K562 (cell line): Measurements from ENCODE around the gene NACC1. TPM values are rescaled to one million over a fixed set of nuclear protein-coding genes. Genes with fewer than 3 reads are reported as not detected.

Source experiments
- ASH1L ChIP-seq: fragments of 450-650 bp; IDR thresholded peaks from 2 replicates; pipeline ENCODE4 v1.6.1; 2018; ENCODE audit warnings: borderline replicate concordance, mild to moderate bottlenecking, low read depth; ENCODE audit not compliant: partially characterized antibody
- CBX5 ChIP-seq: IDR thresholded peaks from 2 replicates; pipeline ENCODE4 v1.6.1; 2014; ENCODE audit warnings: low read depth, borderline replicate concordance
- EP400 ChIP-seq: fragments of 450-650 bp; IDR thresholded peaks from 2 replicates; pipeline ENCODE4 v1.6.1; 2017; ENCODE audit warnings: antibody characterized with exemption, mild to moderate bottlenecking, moderate library complexity
- GATAD2A ChIP-seq: fragments of 450-650 bp; IDR thresholded peaks from 2 replicates; pipeline ENCODE4 v1.6.1; 2017
- MCM2 ChIP-seq: fragments of 450-650 bp; IDR thresholded peaks from 2 replicates; pipeline ENCODE4 v1.6.1; 2017; ENCODE audit warnings: low read depth, mild to moderate bottlenecking
- MEIS2 ChIP-seq: fragments of 450-650 bp; IDR thresholded peaks from 2 replicates; pipeline ENCODE4 v1.6.1; 2014; ENCODE audit warnings: mild to moderate bottlenecking; ENCODE audit not compliant: partially characterized antibody
- NR3C1 ChIP-seq: sonication (generic); formaldehyde crosslinking; IDR thresholded peaks from 2 replicates; pipeline ENCODE4 v1.8.1; 2022; ENCODE audit warnings: missing genetic modification reagents
- PHF20 ChIP-seq: fragments of 450-650 bp; IDR thresholded peaks from 2 replicates; pipeline ENCODE4 v1.6.1; 2018; ENCODE audit not compliant: partially characterized antibody
- PML ChIP-seq: IDR thresholded peaks from 2 replicates; pipeline ENCODE4 v1.6.1; 2012; ENCODE audit warnings: low read length, inconsistent platforms
- RAD51 ChIP-seq: fragments of 450-650 bp; IDR thresholded peaks from 2 replicates; pipeline ENCODE4 v1.7.1; 2016; ENCODE audit warnings: low read depth, mild to moderate bottlenecking, borderline replicate concordance
- RFX1 ChIP-seq: fragments of 450-650 bp; IDR thresholded peaks from 2 replicates; pipeline ENCODE4 v1.6.1; 2016; ENCODE audit warnings: mild to moderate bottlenecking, moderate library complexity
- RHOXF2B ChIP-seq: fragments of 250-450 bp; sonication (Bioruptor Pico); conservative IDR thresholded peaks from 2 replicates; pipeline ENCODE4 v1.5.1; 2021
- ZBTB7A ChIP-seq: IDR thresholded peaks from 2 replicates; pipeline ENCODE4 v1.6.1; 2011; ENCODE audit warnings: low read depth, mild to moderate bottlenecking, low read length, moderate library complexity, borderline replicate concordance; ENCODE audit not compliant: control insufficient read depth
- ZFP30 ChIP-seq: fragments of 250-450 bp; sonication (Bioruptor Pico); IDR thresholded peaks from 2 replicates; pipeline ENCODE4 v1.8.0; 2022; ENCODE audit warnings: moderate library complexity, mild to moderate bottlenecking, inconsistent platforms, borderline replicate concordance
- ZNF79 ChIP-seq: fragments of 250-450 bp; sonication (Bioruptor Pico); IDR thresholded peaks from 2 replicates; pipeline ENCODE4 v1.4.0; 2020; ENCODE audit warnings: low read depth, mild to moderate bottlenecking, moderate library complexity
- ZSCAN32 ChIP-seq: fragments of 450-650 bp; formaldehyde crosslinking; IDR thresholded peaks from 2 replicates; pipeline ENCODE4 v1.4.0; 2020; ENCODE audit warnings: mild to moderate bottlenecking, moderate library complexity
- polyA plus RNA-seq, 8 experiments: library from polyadenylated mRNA; depleted of rRNA in 4 of 8; stranded (reverse) in 5 of 8; unstranded in 3 of 8; fragments of >200 nt; fragmentation: Nextera tagmentation in 2 of 8; fragmentation: Illumina TruSeq in 1 of 8; extraction: Ambion mirVana in 2 of 8; extraction: Trizol in 1 of 8; gene quantifications; 2 replicates each; pipeline versions ENCODE4 v1.2.1 to v1.2.3, GENCODE V29; 2011 to 2014; ENCODE audit warnings: inconsistent platforms in 1 of 8, missing spikeins in 1 of 8
- total RNA-seq, 7 experiments: library from RNA; depleted of rRNA in 6 of 7; stranded (reverse); fragments of >200 nt in 6 of 7; fragmentation: Illumina TruSeq in 2 of 7; extraction: Trizol in 2 of 7; gene quantifications; 2 replicates each; pipeline versions ENCODE4 v1.2.1 to v1.2.3, GENCODE V29; 2011 to 2021; ENCODE audit warnings: low replicate concordance in 1 of 7
- TF ChIP-seq, protein P1 (sequence below): sonication (generic); formaldehyde crosslinking; IDR thresholded peaks from 2 replicates; pipeline ENCODE4 v1.8.1; 2022; ENCODE audit warnings: missing genetic modification reagents
- TF ChIP-seq, protein P2 (sequence below), 2 experiments: IDR thresholded peaks; 2 replicates each; pipeline ENCODE4 v1.6.1; 2012; ENCODE audit warnings: improper control_type of control experiment in 2 of 2, low read depth in 2 of 2, low read length in 2 of 2, borderline replicate concordance in 1 of 2
- TF ChIP-seq, protein P3 (sequence below): fragments of 450-650 bp; IDR thresholded peaks from 2 replicates; pipeline ENCODE4 v1.6.1; 2018; ENCODE audit not compliant: partially characterized antibody
- TF ChIP-seq, protein P4 (sequence below): fragments of 250-450 bp; sonication (Bioruptor Pico); IDR thresholded peaks from 2 replicates; pipeline ENCODE4 v1.5.0; 2022; ENCODE audit warnings: mild to moderate bottlenecking

The NACC1 gene
- total and polyA plus RNA-seq, 9 of the 15 experiments (the other 6 are each of a cell fraction or from before 2014, with no cell fraction given): 0.04 to 96.6 (median 25.8) TPM

DNA sequence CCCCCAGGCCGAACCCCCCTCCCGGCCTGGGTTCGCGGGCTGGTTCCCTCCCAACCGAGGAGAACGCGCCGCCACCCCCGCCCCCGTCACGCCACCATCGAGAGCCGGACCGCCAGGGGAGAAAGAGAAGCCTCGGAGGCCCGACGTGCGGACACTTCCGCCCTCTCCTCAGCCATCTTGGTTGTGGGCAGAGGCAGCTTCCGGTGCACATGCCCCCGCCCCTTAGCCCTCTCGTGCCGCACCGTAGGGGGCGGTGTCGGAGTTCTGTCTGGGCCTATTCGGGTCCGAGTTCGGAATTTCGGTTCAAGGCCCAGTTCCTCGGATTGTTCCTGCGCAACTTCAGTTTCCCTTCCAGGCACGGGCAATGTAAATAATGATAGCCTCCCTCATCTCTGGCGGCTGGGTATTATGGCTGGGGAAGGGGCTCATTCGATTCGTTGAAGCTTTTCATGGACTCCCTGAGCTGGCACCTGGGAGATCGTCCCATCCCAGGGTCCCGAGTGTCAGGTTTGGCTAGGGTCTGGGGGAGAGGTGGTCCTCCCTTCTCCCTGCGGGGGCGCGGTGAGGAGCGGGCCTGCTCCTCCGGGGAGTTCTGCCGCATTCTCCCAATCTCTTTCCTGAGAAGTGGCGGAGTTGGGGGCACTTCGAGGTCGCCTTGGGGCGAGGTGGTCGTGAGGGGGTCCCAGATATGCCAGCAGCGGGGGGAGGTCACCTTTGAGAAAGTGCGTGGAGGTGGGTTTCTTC is 32.3 kb downstream of the NACC1 start, which contains the start of the genes IER2 and STX10 (continued):
- TF ChIP-seq, protein P1, sequence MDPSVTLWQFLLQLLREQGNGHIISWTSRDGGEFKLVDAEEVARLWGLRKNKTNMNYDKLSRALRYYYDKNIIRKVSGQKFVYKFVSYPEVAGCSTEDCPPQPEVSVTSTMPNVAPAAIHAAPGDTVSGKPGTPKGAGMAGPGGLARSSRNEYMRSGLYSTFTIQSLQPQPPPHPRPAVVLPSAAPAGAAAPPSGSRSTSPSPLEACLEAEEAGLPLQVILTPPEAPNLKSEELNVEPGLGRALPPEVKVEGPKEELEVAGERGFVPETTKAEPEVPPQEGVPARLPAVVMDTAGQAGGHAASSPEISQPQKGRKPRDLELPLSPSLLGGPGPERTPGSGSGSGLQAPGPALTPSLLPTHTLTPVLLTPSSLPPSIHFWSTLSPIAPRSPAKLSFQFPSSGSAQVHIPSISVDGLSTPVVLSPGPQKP (CRISPR knock-in tag): no peak
- TF ChIP-seq NR3C1 (CRISPR knock-in tag): no peak
- TF ChIP-seq CBX5: no peak
- peak; percentile 95 for TF ChIP-seq ZBTB7A
- no peak for TF ChIP-seq RHOXF2B (CRISPR knock-in tag)
- no peak for TF ChIP-seq ASH1L
- TF ChIP-seq MCM2: no peak
- peak; percentile 49; the same call in 1 of the 2 replicates for TF ChIP-seq PML
- TF ChIP-seq PHF20: no peak
- TF ChIP-seq ZFP30: no peak
- TF ChIP-seq, protein P2, sequence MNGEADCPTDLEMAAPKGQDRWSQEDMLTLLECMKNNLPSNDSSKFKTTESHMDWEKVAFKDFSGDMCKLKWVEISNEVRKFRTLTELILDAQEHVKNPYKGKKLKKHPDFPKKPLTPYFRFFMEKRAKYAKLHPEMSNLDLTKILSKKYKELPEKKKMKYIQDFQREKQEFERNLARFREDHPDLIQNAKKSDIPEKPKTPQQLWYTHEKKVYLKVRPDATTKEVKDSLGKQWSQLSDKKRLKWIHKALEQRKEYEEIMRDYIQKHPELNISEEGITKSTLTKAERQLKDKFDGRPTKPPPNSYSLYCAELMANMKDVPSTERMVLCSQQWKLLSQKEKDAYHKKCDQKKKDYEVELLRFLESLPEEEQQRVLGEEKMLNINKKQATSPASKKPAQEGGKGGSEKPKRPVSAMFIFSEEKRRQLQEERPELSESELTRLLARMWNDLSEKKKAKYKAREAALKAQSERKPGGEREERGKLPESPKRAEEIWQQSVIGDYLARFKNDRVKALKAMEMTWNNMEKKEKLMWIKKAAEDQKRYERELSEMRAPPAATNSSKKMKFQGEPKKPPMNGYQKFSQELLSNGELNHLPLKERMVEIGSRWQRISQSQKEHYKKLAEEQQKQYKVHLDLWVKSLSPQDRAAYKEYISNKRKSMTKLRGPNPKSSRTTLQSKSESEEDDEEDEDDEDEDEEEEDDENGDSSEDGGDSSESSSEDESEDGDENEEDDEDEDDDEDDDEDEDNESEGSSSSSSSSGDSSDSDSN (IDR thresholded peaks at IDR 0.05; ENCODE audit: borderline replicate concordance in 1 of 2, low read depth in 2 of 2, low read length in 2 of 2): no peak
- peak; percentile 81 for TF ChIP-seq GATAD2A
- TF ChIP-seq, protein P3, sequence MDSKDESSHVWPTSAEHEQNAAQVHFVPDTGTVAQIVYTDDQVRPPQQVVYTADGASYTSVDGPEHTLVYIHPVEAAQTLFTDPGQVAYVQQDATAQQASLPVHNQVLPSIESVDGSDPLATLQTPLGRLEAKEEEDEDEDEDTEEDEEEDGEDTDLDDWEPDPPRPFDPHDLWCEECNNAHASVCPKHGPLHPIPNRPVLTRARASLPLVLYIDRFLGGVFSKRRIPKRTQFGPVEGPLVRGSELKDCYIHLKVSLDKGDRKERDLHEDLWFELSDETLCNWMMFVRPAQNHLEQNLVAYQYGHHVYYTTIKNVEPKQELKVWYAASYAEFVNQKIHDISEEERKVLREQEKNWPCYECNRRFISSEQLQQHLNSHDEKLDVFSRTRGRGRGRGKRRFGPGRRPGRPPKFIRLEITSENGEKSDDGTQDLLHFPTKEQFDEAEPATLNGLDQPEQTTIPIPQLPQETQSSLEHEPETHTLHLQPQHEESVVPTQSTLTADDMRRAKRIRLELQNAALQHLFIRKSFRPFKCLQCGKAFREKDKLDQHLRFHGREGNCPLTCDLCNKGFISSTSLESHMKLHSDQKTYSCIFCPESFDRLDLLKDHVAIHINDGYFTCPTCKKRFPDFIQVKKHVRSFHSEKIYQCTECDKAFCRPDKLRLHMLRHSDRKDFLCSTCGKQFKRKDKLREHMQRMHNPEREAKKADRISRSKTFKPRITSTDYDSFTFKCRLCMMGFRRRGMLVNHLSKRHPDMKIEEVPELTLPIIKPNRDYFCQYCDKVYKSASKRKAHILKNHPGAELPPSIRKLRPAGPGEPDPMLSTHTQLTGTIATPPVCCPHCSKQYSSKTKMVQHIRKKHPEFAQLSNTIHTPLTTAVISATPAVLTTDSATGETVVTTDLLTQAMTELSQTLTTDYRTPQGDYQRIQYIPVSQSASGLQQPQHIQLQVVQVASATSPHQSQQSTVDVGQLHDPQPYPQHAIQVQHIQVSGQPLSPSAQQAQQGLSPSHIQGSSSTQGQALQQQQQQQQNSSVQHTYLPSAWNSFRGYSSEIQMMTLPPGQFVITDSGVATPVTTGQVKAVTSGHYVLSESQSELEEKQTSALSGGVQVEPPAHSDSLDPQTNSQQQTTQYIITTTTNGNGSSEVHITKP: peak; percentile 7
- TF ChIP-seq, protein P4, sequence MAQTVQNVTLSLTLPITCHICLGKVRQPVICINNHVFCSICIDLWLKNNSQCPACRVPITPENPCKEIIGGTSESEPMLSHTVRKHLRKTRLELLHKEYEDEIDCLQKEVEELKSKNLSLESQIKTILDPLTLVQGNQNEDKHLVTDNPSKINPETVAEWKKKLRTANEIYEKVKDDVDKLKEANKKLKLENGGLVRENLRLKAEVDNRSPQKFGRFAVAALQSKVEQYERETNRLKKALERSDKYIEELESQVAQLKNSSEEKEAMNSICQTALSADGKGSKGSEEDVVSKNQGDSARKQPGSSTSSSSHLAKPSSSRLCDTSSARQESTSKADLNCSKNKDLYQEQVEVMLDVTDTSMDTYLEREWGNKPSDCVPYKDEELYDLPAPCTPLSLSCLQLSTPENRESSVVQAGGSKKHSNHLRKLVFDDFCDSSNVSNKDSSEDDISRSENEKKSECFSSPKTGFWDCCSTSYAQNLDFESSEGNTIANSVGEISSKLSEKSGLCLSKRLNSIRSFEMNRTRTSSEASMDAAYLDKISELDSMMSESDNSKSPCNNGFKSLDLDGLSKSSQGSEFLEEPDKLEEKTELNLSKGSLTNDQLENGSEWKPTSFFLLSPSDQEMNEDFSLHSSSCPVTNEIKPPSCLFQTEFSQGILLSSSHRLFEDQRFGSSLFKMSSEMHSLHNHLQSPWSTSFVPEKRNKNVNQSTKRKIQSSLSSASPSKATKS (CRISPR knock-in tag): no peak
- TF ChIP-seq ZSCAN32 (CRISPR knock-in tag): no peak
- TF ChIP-seq EP400: peak; percentile 78
- TF ChIP-seq ZNF79: no peak
- no peak for TF ChIP-seq MEIS2
- TF ChIP-seq RFX1: no peak
- TF ChIP-seq RAD51: peak; percentile 48; the same call in 1 of the 2 replicates
